BLaER1 (cell line): ENCODE results near the gene DENND4A.

Source experiments
- H3K27ac ChIP-seq: shearing (Covaris generic); formaldehyde crosslinking; 2 replicates; pipeline ENCODE4 v1.8.1; 2022
- H3K27me3 ChIP-seq: shearing (Covaris generic); formaldehyde crosslinking; 2 replicates; pipeline ENCODE4 v1.8.1; 2022
- H3K36me3 ChIP-seq: shearing (Covaris generic); formaldehyde crosslinking; 2 replicates; pipeline ENCODE4 v1.8.1; 2022
- H3K4me1 ChIP-seq: shearing (Covaris generic); formaldehyde crosslinking; 2 replicates; pipeline ENCODE4 v1.8.1; 2022
- H3K4me2 ChIP-seq: shearing (Covaris generic); formaldehyde crosslinking; 2 replicates; pipeline ENCODE4 v1.8.1; 2022
- H3K4me3 ChIP-seq: shearing (Covaris generic); formaldehyde crosslinking; 2 replicates; pipeline ENCODE4 v1.8.1; 2022
- H3K9ac ChIP-seq: shearing (Covaris generic); formaldehyde crosslinking; 2 replicates; pipeline ENCODE4 v1.8.1; 2022
- H3K9me3 ChIP-seq: shearing (Covaris generic); formaldehyde crosslinking; 2 replicates; pipeline ENCODE4 v1.8.1; 2022
- H4K20me1 ChIP-seq: shearing (Covaris generic); formaldehyde crosslinking; 2 replicates; pipeline ENCODE4 v1.8.1; 2022
- Cebpa-rat ChIP-seq: shearing (Covaris generic); IDR thresholded peaks from 2 replicates; pipeline ENCODE4 v1.8.1; 2022

The DENND4A gene

GRCh38 chr15:65712415-65712814, 79.7 kb downstream of the DENND4A start:
- Histone ChIP-seq H3K27me3 (no peaks in the 10 kb centered on the region), H3K4me2 (no peak overlapping the region), H3K36me3 (peaks cover 46% of the 10 kb centered on the region), H3K27ac (no peak overlapping the region), H3K9ac (no peak overlapping the region), H3K4me3 (no peak overlapping the region), H3K4me1 (peaks cover 12% of the 10 kb centered on the region), H4K20me1 (no peaks in the 10 kb centered on the region), H3K9me3 (peaks cover 14% of the 10 kb centered on the region)
- no peak for TF ChIP-seq Cebpa-rat

GRCh38 chr15:65695081-65695480, 97.0 kb downstream of the DENND4A start:
- no peak for TF ChIP-seq Cebpa-rat
- Histone ChIP-seq H3K27ac (no peak overlapping the region), H3K9ac (no peak overlapping the region), H4K20me1 (no peaks in the 10 kb centered on the region), H3K4me1 (peaks cover 16% of the 10 kb centered on the region), H3K4me3 (no peak overlapping the region), H3K36me3 (peaks cover 31% of the 10 kb centered on the region), H3K9me3 (no peaks in the 10 kb centered on the region), H3K4me2 (no peak overlapping the region), H3K27me3 (no peaks in the 10 kb centered on the region)

- peaks cover 16% of the 10 kb centered on the region for H3K4me1 ChIP-seq
- H4K20me1 ChIP-seq: no peaks in the 10 kb centered on the region
- H3K36me3 ChIP-seq: peaks cover 28% of the 10 kb centered on the region
- no peak overlapping the region for H3K9ac ChIP-seq
- H3K4me3 ChIP-seq: no peak overlapping the region
- H3K27me3 ChIP-seq: no peaks in the 10 kb centered on the region
- peak; percentile 95 for TF ChIP-seq Cebpa-rat
- H3K9me3 ChIP-seq: 0 out of 2 replicates have a peak, but pooled peaks cover 5% of the 10 kb centered on the region
- peak overlapping the region; percentile 40 for H3K4me2 ChIP-seq
- no peak overlapping the region for H3K27ac ChIP-seq
Measured at GRCh38 chr15:65690778-65691177, 101.3 kb downstream of the DENND4A start.

- Histone ChIP-seq H3K27ac (no peak overlapping the region), H3K4me2 (peak overlapping the region; percentile 40), H3K4me3 (no peak overlapping the region), H4K20me1 (no peaks in the 10 kb centered on the region), H3K36me3 (peaks cover 25% of the 10 kb centered on the region), H3K27me3 (no peaks in the 10 kb centered on the region), H3K9me3 (0 out of 2 replicates have a peak, but pooled peaks cover 5% of the 10 kb centered on the region), H3K4me1 (peaks cover 16% of the 10 kb centered on the region), H3K9ac (no peak overlapping the region)
- TF ChIP-seq Cebpa-rat: no peak
Measured at GRCh38 chr15:65690173-65690572, 101.9 kb downstream of the DENND4A start.

GRCh38 chr15:65688462-65688861, 103.6 kb downstream of the DENND4A start:
- H3K9ac ChIP-seq: no peak overlapping the region
- H3K36me3 ChIP-seq: peaks cover 23% of the 10 kb centered on the region
- H4K20me1 ChIP-seq: no peaks in the 10 kb centered on the region
- no peak for TF ChIP-seq Cebpa-rat
- no peaks in the 10 kb centered on the region for H3K27me3 ChIP-seq
- 0 out of 2 replicates have a peak, but pooled peaks cover 5% of the 10 kb centered on the region for H3K9me3 ChIP-seq
- H3K27ac ChIP-seq: no peak overlapping the region
- H3K4me1 ChIP-seq: peaks cover 16% of the 10 kb centered on the region
- no peak overlapping the region for H3K4me2 ChIP-seq
- H3K4me3 ChIP-seq: no peak overlapping the region

- no peaks in the 10 kb centered on the region for H3K4me1 ChIP-seq
- no peak overlapping the region for H3K27ac ChIP-seq
- H3K9ac ChIP-seq: no peak overlapping the region
- H3K27me3 ChIP-seq: no peaks in the 10 kb centered on the region
- no peak overlapping the region for H3K4me2 ChIP-seq
- no peak overlapping the region for H3K4me3 ChIP-seq
- TF ChIP-seq Cebpa-rat: no peak
- no peaks in the 10 kb centered on the region for H3K36me3 ChIP-seq
- H3K9me3 ChIP-seq: no peaks in the 10 kb centered on the region
- H4K20me1 ChIP-seq: no peaks in the 10 kb centered on the region
Measured at GRCh38 chr15:65682404-65682911, 109.6 kb downstream of the DENND4A start.

- no peaks in the 10 kb centered on the region for H3K4me1 ChIP-seq
- TF ChIP-seq Cebpa-rat: peak; percentile 26; the same call in 1 of the 2 replicates
- no peak overlapping the region for H3K4me2 ChIP-seq
- no peaks in the 10 kb centered on the region for H4K20me1 ChIP-seq
- no peak overlapping the region for H3K27ac ChIP-seq
- H3K9ac ChIP-seq: no peak overlapping the region
- no peaks in the 10 kb centered on the region for H3K27me3 ChIP-seq
- H3K4me3 ChIP-seq: no peak overlapping the region
- no peaks in the 10 kb centered on the region for H3K9me3 ChIP-seq
- H3K36me3 ChIP-seq: no peaks in the 10 kb centered on the region
Measured at GRCh38 chr15:65680544-65680943, 111.5 kb downstream of the DENND4A start.

- Histone ChIP-seq H3K27ac (no peak overlapping the region), H3K4me3 (no peak overlapping the region), H3K4me1 (no peaks in the 10 kb centered on the region), H3K4me2 (no peak overlapping the region), H4K20me1 (no peaks in the 10 kb centered on the region), H3K27me3 (no peaks in the 10 kb centered on the region), H3K9ac (no peak overlapping the region), H3K36me3 (peaks cover 17% of the 10 kb centered on the region), H3K9me3 (no peaks in the 10 kb centered on the region)
- TF ChIP-seq Cebpa-rat: no peak
Measured at GRCh38 chr15:65676123-65676522, 116.0 kb downstream of the DENND4A start.

- no peaks in the 10 kb centered on the region for H4K20me1 ChIP-seq
Measured at GRCh38 chr15:65675551-65675950, 116.5 kb downstream of the DENND4A start.

GRCh38 chr15:65666257-65666656, 125.8 kb downstream of the DENND4A start:
- Histone ChIP-seq H3K9ac (no peak overlapping the region), H3K4me3 (no peak overlapping the region), H3K27me3 (no peaks in the 10 kb centered on the region), H3K9me3 (no peaks in the 10 kb centered on the region), H3K4me1 (peaks cover 15% of the 10 kb centered on the region), H3K36me3 (peaks cover 59% of the 10 kb centered on the region), H3K4me2 (no peak overlapping the region), H3K27ac (no peak overlapping the region), H4K20me1 (no peaks in the 10 kb centered on the region)
- no peak for TF ChIP-seq Cebpa-rat

More at GRCh38 chr15:65675551-65675950, 116.5 kb downstream of the DENND4A start:
- Histone ChIP-seq H3K27ac (no peak overlapping the region), H3K36me3 (peaks cover 22% of the 10 kb centered on the region), H3K4me2 (no peak overlapping the region), H3K4me3 (no peak overlapping the region), H3K9ac (no peak overlapping the region), H3K9me3 (no peaks in the 10 kb centered on the region), H3K4me1 (no peaks in the 10 kb centered on the region), H3K27me3 (no peaks in the 10 kb centered on the region)
- no peak for TF ChIP-seq Cebpa-rat

- no peaks in the 10 kb centered on the region for H3K27me3 ChIP-seq
- H3K27ac ChIP-seq: peak overlapping the region; percentile 42; the same call in 1 of the 2 replicates
- no peak for TF ChIP-seq Cebpa-rat
- no peak overlapping the region for H3K4me3 ChIP-seq
- peaks cover 49% of the 10 kb centered on the region for H3K36me3 ChIP-seq
- no peaks in the 10 kb centered on the region for H4K20me1 ChIP-seq
- peaks cover 25% of the 10 kb centered on the region for H3K4me1 ChIP-seq
- no peaks in the 10 kb centered on the region for H3K9me3 ChIP-seq
- H3K4me2 ChIP-seq: peak overlapping the region; percentile 64
- H3K9ac ChIP-seq: no peak overlapping the region
Measured at GRCh38 chr15:65663521-65663920, 128.6 kb downstream of the DENND4A start.
